GM19023 (cell line): ENCODE results near the gene SYF2.
"Not testable (repeated sequence)": the region's sequence is repeated elsewhere in the genome, so short reads cannot be mapped to it uniquely, and the experiment has no call there.

ENCODE experiments used
- ATAC-seq: cut with Tn5 transposase; IDR thresholded peaks from one replicate; pipeline ENCODE4 v1.9.1; 2021; ENCODE audit warnings: mild to moderate bottlenecking, moderate library complexity; ENCODE audit not compliant: unreplicated experiment

SYF2 gene

GRCh38 chr1:25208561-25209222, 23.6 kb downstream of the SYF2 start:
- ATAC-seq, result no peak

GRCh38 chr1:25208092-25208491, 24.2 kb downstream of the SYF2 start:
- no peak for ATAC-seq

DNA sequence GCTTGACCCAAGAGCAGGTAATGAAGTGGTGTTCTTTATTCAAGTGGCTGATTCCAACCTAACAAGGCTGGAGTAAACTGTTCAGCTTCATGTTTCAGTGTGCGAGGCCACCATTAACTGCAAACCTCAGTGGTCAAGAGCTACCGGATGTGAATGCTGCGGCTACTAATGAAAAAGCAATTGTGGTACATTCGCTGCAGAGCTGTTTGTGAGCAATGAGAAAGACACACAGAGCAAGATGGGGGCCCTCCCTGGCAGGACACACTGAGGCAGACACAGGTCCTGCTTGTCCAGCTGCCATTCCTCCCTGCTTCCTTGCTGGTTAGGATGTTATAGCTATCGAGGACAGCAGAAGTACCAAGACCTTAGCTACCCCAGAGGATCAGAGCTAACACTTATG, 26.1 kb downstream of the SYF2 start:
- ATAC-seq, result no peak

GRCh38 chr1:25205786-25206185, 26.5 kb downstream of the SYF2 start:
- no peak for ATAC-seq

DNA sequence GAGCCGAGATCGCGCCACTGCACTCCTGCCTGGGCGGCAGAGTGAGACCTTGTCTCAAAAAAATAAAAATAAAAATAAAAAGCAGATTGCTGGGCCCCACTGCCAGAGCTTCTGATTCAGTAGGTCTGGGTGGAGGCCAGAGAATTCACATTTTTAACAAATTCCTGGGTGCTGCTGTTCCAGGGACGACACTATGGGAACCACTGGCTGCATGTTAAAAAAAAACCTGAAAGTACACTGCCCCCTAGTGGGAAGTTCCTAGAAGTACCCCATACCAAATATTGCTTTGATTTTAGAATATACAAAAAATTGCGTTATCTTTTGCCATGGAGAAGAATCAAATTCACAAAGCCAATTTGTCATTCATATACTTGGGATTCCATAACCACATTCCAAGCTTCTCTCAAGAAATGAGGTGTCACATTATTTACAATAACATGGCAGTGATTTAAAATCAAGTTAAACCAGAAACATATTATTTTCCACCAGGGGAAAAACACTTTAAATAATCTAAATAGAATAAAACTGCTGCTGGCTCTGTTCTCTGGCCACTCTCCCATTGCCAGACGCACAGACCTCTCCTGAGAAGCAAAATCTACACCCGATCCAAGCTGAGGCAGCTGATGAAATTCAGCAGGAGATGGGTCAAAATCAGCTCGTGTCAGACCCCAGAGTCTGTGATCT, 27.4 kb downstream of the SYF2 start:
- no peak for ATAC-seq

DNA sequence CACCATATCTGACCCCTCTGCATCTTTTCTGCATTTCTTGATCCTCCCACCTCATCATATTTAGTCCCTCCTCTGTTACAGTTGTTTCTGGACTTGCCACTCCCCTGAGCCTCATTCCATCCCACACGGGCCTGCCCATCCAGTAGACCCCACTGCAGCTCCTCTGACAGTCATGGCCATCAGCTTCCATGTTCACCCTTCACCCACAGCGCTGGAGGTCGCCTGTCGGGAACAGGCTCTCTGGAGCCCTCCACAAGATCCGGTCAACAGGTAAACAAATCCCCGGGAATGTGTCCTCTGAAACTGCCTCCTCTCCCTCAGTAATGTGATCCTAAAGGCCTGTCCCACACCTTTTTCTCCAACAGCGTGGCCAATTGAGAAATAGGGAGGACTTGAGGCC, 31.3 kb downstream of the SYF2 start:
- ATAC-seq, result no peak

DNA sequence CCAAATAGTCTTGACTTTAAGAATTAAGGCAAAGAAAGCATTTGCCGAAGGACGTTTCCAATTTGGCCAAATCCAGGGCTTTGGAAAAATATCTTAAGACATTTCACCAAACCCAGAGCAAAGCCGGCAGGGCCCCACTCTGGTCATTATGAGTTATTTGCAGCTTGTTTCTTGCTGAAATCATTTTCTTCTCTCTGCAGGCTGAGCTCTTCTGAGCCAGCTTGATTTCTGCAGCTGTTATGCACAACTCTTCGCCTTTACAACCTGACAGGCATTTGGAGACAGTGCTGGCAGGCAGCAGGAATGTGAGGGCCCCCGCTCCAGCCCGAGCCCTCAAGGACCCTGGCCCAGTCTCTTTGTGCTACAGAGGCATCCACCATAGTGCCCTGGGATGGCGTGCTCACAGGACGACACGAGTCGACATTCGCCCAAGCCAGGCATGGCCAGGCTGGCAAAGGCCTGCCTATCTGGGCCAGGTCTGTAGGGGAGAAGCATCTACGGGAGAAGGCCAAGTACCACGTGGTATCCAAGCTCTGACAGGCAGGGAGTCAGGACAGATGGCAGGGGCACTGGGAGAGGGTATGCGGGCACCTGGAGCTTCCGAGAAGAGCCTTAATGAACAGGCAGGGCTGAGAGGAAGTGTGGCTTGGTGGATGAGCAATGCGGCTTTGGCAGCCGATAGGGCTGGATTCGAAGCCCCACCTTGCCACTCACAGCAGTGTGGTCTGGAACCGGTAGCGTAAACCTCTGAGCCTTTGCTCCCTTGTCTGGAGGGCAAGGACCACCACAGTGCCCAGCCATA, 32.3 kb downstream of the SYF2 start:
- ATAC-seq, result no peak

DNA sequence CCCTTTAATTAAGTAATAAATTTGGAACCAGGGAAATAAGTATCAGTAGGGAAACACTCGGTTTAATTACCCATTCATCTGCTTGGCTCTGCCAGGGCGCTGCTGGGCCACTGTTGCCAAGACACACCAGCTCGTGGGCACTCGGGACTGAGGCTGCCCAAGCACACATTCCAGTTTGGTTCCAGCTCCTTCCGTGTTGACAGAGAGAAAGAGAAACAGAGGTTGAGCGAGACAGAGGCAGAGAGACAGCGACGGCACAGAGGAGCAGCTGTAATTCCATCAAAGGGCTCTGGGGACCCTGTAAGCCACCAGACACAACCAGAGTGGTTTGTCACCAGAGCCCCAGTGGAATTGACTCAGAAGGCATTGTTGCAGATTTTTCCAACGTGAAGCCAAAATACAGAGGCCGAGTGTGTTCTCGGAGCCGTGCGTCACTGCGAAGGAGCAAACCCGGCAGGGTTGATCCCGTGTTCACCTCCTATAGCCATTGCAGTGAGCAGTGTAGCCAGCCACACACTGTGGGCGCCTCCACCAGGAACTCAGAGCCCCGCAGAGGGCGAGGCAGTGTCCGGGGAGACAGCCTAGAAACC, 33.5 kb downstream of the SYF2 start:
- no peak for ATAC-seq

DNA sequence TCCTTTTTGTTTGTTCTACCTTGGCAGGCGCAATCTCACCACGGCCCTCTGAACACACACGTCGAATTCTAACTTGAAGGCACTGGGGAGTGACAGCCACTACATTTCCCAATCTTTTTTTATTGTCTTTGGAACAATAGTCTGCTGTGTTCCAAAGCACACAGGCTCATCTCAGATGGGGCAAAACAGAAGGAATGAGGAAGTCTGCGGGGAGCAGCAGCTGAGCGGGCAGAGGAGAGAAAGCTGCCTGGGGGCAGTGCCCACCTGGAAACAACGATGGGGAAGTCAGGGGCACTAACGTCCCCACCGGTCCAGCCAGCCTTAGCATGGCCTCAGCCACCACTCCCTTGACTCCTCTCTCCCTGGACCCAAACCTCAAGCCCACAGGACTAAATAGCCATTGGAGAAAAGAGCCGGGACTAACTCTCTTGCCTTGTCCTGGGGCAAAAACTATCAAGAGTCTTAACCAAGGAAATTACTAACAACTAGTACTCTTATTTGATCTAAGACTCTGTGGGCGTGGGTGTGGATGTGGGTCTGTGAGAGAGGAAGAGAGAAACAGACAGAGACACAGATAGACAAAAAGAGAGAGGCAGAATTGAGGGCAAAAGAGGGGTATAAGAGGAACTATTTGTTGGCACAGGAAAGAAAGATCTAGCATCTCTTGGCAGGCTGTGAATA, 34.2 kb downstream of the SYF2 start:
- ATAC-seq, result no peak

DNA sequence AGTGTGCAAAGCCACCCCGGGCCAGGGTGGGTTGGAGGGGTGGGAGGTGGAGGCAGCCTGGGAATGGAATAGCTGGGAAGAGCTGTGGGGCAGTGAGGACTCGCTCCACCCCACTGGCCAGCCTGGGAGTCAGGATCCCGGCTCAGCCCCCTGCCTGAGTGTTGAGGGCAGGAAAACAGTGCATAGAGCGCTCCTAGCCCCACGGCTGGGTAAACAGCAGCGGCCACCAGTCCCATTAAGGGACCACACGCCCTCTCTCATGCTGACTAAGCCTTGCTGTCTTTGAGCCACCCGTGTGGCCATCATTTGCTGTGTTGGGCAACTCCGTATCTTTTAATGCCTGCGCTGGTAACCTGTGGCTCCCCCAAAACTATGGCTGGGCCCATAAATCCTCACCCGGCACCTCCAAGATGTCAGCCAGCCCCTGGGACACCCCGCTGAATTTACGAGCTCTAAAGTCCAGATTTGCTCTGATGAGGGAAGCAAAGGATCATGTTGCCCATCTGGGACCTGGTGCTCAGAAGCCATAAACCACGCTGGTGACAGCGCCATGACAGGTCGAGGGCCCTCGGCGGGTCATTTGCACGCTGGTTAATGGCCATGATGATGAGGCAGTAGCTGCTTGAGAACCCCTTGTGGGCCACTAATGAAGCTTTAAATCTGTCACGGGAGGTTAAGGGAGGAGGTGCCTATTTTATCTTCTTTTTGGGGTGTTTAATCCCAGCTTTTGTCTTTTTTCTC, 34.9 kb downstream of the SYF2 start:
- no peak for ATAC-seq

- no peak for ATAC-seq
These were observed 35.5 kb downstream of the SYF2 start for GRCh38 chr1:25196830-25197229.

GRCh38 chr1:25195835-25196234, 36.5 kb downstream of the SYF2 start:
- no peak for ATAC-seq

DNA sequence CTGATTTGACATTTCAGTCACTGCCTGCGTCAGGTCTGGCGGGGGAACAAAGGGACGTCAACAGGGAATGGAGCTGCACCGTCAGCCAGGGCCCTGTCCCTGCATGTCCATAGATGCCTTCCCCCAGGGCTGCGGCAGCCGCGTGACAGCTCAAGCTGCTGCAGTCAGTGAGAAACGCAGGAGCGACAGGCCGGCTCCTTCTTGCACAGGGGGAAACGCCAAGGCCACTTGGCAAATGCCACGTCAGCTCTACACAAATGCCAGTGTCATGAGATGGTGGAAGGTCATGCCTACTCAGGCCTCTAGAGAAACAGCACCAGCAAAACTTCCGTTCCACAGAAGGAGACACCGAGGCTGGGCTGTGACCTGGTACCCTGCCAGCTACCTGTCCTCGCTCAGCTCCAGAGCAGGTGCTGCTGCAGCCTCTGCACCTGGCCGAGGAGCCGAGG, 37.7 kb downstream of the SYF2 start:
- no peak for ATAC-seq

- ATAC-seq, result no peak
These were observed 38.2 kb downstream of the SYF2 start for GRCh38 chr1:25194054-25194453.

- no peak for ATAC-seq
These were observed 39.1 kb downstream of the SYF2 start for GRCh38 chr1:25193229-25193628.

GRCh38 chr1:25192154-25192553, 40.1 kb downstream of the SYF2 start:
- ATAC-seq, result no peak

GRCh38 chr1:25190260-25190659, 42.0 kb downstream of the SYF2 start:
- no peak for ATAC-seq

DNA sequence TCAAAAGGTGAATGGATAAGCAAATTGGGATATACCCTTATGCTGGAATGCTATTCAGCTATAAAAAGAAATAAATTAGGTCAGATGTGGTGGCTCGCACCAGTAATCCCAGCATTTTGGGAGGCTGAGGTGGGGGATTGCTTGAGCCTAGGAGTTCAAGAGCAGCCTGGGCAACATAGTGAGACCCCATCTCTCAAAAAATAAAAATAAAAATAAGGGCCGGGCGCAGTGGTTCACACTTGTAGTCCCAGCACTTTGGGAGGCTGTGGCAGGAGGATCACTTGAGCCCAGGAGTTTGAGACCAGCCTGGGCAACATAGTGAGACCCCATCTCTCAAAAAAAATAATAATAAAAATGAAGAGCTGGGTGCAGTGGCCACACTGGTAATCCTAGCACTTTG, 44.4 kb downstream of the SYF2 start:
- not testable (repeated sequence) for ATAC-seq

GRCh38 chr1:25187077-25187476, 45.2 kb downstream of the SYF2 start:
- no peak for ATAC-seq
